Suprapubic skin (tissue), 4 donors: ENCODE data around the gene KLHL41.

Experiments
- EP300 ChIP-seq: sonication (generic); formaldehyde crosslinking; IDR thresholded peaks from one replicate; pipeline ENCODE4 v1.6.1; 2017; ENCODE audit warnings: antibody characterized with exemption
- POLR2A ChIP-seq, 2 donors: fragments of 450-650 bp; IDR thresholded peaks; one replicate each; pipeline ENCODE4 v1.6.1; 2017; ENCODE audit warnings: antibody characterized with exemption in 2 of 2, mild to moderate bottlenecking in 2 of 2, moderate library complexity in 2 of 2
- POLR2AphosphoS5 ChIP-seq, 3 donors: sonication (generic); formaldehyde crosslinking; IDR thresholded peaks; one replicate each; pipeline ENCODE4 v1.6.1; 2017; ENCODE audit warnings: antibody characterized with exemption in 3 of 3
- TF ChIP-seq, protein P1 (sequence below), 2 donors: fragments of 200-600 bp in 1 of 2; fragments of 450-650 bp in 1 of 2; sonication (generic) in 1 of 2; IDR thresholded peaks; one replicate each; pipeline ENCODE4 v1.5.1; 2016 to 2019; ENCODE audit warnings: antibody characterized with exemption in 2 of 2, mild to moderate bottlenecking in 1 of 2, moderate library complexity in 1 of 2

DNA sequence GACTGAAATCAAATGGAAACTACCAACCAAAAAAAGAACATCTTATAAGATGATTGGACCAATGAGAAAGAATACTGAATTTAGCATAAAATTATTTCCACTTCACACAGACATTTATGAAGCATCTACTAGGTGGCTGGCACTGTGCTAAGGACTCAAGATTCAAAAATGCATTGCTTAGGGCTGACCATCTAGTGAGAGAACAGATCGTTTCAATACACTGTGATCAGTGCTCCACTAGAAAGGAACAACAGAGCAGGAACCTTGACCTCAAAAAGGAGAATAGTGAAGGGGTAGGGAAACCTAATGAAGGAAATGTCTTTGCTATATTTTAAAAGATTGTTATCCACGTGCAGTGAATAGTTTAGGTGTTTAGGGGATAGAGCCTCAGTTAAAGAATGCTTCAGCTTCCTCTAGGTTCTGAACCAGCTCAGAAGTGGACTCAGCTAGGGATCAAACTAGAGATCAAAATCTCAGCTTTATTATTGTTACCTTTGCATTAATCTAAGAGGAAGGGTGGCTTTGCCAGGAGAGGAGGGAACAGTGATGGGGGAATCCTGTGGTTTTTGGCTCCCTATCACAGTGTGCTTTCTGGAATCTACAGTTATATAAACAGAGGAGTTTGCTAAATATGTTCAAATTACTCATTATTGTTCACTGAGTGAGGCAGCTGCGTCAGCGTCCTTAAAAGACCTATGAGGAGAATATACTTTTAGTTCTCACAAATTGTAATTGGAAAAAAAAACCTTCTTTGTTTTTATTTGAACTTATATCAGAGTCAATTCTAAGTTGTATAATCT is 46.4 kb upstream of the KLHL41 start:
- TF ChIP-seq EP300 (no peak), POLR2AphosphoS5 (IDR thresholded peaks at IDR 0.05) (no peak), POLR2A (IDR thresholded peaks at IDR 0.05) (no peak)
- TF ChIP-seq, protein P1, sequence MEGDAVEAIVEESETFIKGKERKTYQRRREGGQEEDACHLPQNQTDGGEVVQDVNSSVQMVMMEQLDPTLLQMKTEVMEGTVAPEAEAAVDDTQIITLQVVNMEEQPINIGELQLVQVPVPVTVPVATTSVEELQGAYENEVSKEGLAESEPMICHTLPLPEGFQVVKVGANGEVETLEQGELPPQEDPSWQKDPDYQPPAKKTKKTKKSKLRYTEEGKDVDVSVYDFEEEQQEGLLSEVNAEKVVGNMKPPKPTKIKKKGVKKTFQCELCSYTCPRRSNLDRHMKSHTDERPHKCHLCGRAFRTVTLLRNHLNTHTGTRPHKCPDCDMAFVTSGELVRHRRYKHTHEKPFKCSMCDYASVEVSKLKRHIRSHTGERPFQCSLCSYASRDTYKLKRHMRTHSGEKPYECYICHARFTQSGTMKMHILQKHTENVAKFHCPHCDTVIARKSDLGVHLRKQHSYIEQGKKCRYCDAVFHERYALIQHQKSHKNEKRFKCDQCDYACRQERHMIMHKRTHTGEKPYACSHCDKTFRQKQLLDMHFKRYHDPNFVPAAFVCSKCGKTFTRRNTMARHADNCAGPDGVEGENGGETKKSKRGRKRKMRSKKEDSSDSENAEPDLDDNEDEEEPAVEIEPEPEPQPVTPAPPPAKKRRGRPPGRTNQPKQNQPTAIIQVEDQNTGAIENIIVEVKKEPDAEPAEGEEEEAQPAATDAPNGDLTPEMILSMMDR (IDR thresholded peaks at IDR 0.05), result no peak
